Esophagus squamous epithelium (tissue), 4 donors: ENCODE measurements around the gene USP51.
"Not testable (repeated sequence)": the region's sequence is repeated elsewhere in the genome, so short reads cannot be mapped to it uniquely, and the experiment has no call there.

Experiments
- CTCF ChIP-seq, 6 experiments: fragments of 450-650 bp in 4 of 6; fragments of 200-600 bp in 2 of 6; sonication (generic) in 2 of 6; IDR thresholded peaks; one replicate each; pipeline ENCODE4 v1.5.1; 2016 to 2019; ENCODE audit warnings: antibody characterized with exemption in 6 of 6, mild to moderate bottlenecking in 4 of 6, moderate library complexity in 4 of 6
- POLR2A ChIP-seq, 4 donors: fragments of 450-650 bp; IDR thresholded peaks; one replicate each; pipeline ENCODE4 v1.6.1; 2017; ENCODE audit warnings: antibody characterized with exemption in 4 of 4, mild to moderate bottlenecking in 4 of 4, moderate library complexity in 3 of 4

GRCh38 chrX:55507699-55508098 lies 18.1 kb upstream of the USP51 start:
- not testable (repeated sequence) for TF ChIP-seq POLR2A, CTCF (IDR thresholded peaks at IDR 0.05)
